GM08714 (cell line): ENCODE measurements around the gene TMEM132C.
"Not testable (repeated sequence)": the region's sequence is repeated elsewhere in the genome, so short reads cannot be mapped to it uniquely, and the experiment has no call there.

Experiments used
- H3K4me3 ChIP-seq: fragments of 200-500 bp; sonication (Bioruptor generic); 2 replicates; pipeline ENCODE4 v1.5.1; 2014; ENCODE audit warnings: mild to moderate bottlenecking, low read length, inconsistent platforms
- ZNF274 ChIP-seq: IDR thresholded peaks from 2 replicates; pipeline ENCODE4 v1.6.1; 2012; ENCODE audit warnings: mild to moderate bottlenecking, low read depth, low read length

Gene TMEM132C

DNA sequence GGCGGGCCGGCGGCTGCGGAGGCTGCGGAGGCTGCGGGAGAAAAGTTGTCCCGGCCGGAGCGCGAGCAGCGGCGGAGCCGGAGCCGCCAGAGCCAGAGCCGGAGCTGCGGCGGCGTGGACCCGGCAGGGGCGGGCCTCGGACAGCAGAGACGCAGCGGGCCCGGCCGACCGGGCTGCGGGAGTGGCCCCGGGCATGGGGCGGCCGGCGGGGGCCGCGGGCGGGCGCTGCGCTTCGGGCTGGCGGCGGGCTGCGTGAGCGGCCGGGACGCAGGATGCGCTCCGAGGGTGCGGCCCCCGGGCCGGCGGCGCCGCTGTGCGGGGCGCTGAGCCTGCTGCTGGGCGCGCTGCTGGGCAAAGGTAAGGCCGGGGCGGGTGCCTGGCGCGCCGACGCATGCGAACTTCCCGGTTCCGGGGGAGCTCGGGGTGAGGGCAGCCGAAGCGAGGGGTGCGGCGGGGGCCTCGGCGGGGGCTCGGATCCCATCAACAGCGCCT is at the start of gene TMEM132C:
Gene TMEM132C (plus strand): TSS at position 40 of the 492 bp plus-strand sequence. CDS start 233 bp downstream, at position 273.
- TF ChIP-seq ZNF274: no peak
- H3K4me3 ChIP-seq: no peak within 1 kb of the TSS

- TF ChIP-seq ZNF274: no peak
- no peak overlapping the region for H3K4me3 ChIP-seq
These were observed 42.7 kb upstream of the TMEM132C start for GRCh38 chr12:128224226-128224625.

- TF ChIP-seq ZNF274: no peak
These were observed 38.4 kb upstream of the TMEM132C start for GRCh38 chr12:128228581-128228980.

DNA sequence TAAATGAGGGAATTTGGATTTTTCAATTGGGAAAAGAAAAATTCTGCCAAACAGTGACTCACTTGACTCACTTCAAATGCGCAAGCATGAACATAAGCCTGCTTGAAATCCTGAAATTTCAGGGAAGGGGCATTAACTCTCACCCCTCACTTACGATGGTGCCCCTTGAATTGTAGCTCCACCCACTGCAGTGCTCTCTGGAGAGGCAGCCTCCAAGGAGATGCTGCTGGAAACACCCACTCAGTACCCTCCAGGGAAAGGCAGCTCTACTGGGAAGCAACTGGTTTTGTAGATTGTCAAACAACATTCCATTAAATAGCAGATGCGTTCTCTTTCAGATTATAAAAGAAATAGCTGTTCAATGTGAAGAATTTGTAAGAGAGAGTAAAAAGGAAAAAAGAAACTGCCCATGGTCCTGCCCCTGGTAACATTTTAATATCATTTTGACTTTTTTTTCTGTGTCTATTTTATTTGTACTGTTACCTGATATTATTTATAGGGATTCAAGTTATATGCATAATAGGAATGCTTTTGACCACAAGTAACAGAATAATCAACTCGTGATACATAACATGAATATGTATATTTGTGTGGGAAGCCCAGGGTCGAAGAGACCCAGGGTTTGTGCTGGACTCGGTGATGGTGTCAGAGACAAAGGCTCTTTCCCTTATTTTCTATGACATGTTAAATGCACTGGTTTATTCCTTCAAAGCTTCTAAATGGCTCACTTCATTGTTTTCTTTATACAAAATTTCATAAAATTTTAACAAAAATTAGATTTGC is 31.1 kb upstream of the TMEM132C start:
- H3K4me3 ChIP-seq: no peak overlapping the region
- no peak for TF ChIP-seq ZNF274

More at GRCh38 chr12:128228581-128228980, 38.4 kb upstream of the TMEM132C start:
- H3K4me3 ChIP-seq: no peak overlapping the region

- H3K4me3 ChIP-seq: no peak overlapping the region
- TF ChIP-seq ZNF274: no peak
These were observed 30.4 kb upstream of the TMEM132C start for GRCh38 chr12:128236525-128236924.

DNA sequence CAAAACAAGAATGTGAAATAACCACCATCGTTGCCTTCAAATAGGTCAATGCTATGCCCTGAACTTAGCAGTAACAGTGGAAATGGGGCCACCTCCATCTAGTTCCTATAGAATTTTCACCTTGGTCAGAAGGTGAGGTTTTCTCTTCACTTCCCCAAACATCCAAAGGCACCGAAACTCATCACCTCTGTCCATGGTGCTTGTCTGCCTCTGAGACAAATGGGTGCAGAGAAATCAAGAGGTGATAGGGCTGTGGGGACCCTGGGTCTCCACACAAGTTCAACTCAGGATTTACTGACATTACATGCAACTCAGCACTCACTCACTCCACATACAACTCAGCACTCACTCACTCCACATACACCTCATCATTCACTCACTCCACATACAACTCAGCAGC is 26.2 kb upstream of the TMEM132C start:
- no peak overlapping the region for H3K4me3 ChIP-seq
- no peak for TF ChIP-seq ZNF274

DNA sequence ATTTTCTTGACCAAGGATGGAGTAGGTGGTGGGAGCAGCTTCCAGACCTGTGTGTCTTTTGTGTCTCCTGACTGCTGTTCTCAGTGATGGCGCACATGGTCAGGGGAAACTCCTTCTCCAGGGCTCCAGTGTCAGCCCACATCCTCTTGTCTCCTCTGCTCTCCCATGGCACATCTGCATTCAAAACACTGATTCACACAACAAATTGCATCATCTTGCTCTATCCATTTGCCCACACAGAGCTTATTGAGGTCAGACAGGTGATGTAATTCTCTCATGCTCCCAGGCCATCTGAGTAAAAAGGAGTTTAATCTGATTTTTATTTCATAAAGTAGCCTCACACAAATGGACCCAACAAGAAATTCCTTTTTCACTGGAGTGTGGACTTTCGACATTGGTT is 21.8 kb upstream of the TMEM132C start:
- no peak for TF ChIP-seq ZNF274
- H3K4me3 ChIP-seq: no peak overlapping the region

- no peak for TF ChIP-seq ZNF274
- H3K4me3 ChIP-seq: no peak overlapping the region
These were observed 21.1 kb upstream of the TMEM132C start for GRCh38 chr12:128245905-128246304.

DNA sequence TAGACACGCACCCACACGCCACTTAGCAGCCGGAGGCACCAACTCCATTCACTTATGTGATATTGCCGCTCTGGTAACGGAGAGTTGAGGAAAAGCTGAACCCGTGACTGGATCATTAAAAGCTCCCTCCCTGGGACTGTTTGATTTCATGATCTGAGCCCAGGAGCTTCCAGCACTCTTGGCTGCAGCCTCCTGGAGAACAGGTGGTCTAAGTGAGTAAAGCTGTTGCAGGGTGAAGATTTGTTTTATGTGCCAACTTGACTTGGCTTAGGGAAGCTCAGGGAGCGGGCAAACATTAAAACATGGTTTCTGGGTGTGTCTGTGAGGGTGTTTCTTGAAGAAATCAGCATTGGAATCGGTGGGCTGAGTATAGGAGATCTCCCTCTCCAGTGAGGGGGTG is 16.9 kb upstream of the TMEM132C start:
- no peak for TF ChIP-seq ZNF274

DNA sequence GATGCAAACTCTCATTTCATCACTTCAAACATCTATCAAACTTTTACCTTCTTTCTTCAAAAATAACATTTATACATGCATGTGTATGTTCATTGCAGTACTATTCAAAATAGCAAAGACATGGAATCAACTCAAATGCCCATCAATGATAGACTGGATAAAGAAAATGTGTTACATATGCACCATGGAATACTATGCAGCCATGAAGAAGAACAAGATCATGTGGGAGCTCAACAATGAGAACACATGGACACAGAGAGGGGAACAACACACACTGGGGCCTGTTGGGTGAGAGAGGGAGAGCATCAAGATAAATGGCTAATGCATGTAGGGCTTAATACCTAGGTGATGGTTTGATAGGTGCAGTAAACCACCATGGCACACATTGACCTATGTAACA is 13.1 kb upstream of the TMEM132C start:
- H3K4me3 ChIP-seq: not testable (repeated sequence)

More for the DNA sequence above, 16.9 kb upstream of the TMEM132C start:
- H3K4me3 ChIP-seq: no peak overlapping the region

DNA sequence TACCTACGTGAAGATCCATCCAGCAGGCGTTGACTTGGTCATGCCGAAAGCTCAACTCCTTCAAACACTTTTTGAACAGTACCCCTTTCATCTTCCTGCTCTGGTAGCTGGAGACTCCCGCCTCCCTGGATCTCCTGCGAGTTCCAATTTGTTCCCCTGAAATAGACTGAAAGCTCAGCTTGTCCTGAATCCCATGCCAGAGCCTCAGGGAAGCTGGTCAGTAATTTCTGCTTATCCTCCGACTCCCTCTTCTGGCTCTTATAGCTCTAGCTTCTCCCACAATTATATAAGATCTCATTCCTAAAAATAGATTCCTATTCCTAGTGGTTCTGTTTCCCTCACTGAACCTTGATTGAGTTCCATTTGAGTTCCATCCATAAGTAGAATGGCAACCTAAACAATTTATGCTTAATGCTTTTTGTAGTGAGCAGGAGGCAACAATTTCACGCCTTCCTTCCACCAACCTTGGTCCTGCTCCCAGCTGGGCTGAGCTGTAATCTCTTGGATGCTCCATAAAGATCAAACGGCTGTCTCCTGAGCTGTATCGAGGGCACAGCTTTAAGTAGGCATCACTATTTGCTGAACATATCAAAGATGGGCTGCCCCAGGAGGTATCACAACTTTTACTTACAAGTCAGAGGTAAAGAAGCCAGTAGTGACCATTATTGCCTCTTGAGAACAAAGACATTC is 8.0 kb upstream of the TMEM132C start:
- no peak overlapping the region for H3K4me3 ChIP-seq
- TF ChIP-seq ZNF274: no peak

GRCh38 chr12:128259556-128260070 is 7.4 kb upstream of the TMEM132C start:
- TF ChIP-seq ZNF274: no peak
- H3K4me3 ChIP-seq: no peak overlapping the region

- no peak overlapping the region for H3K4me3 ChIP-seq
These were observed 5.2 kb upstream of the TMEM132C start for GRCh38 chr12:128261757-128262156.

DNA sequence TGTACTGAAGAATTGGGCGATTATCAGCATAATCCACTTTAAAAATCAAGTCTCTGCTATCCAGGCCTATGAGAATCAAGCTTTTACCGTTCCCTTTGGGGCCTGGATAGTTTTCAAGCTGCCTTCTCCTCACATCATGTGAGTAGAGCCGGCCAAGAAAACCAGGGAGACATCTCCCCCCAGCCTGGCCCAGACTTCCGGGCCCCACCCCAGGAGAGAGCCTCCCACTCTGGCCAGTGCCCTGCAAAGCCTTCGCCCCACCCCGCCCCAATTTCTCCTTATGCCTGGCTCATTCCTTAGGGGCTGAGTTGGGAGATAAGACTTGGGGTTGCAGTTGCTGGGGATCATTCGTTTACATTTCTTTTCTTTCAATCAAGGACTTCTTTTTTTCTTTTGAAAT is 1.4 kb upstream of the TMEM132C start:
- H3K4me3 ChIP-seq: no peak overlapping the region

More at GRCh38 chr12:128261757-128262156, 5.2 kb upstream of the TMEM132C start:
- TF ChIP-seq ZNF274: no peak

DNA sequence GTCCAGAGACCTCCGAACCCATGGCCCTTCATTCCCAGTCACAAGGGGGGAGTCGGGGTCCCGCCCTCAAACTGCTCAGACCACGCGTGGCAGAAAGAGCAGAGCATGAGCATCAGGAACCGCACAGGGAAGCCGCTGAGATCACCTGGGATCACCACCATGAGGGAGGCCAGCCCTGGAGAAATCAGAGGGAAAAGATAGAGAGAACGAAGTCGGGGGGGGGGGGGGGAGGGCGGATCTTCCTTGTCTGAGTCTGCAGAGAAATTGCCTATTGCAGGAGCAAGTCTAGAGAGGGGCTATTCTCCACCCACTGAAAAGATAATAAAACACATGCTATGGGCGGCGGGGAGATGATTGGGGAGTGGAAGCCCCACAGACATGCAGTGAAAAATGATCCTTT is 884 bp upstream of the TMEM132C start:
- no peak for TF ChIP-seq ZNF274

More for the DNA sequence above, 1.4 kb upstream of the TMEM132C start:
- TF ChIP-seq ZNF274: no peak

More for the DNA sequence above, 884 bp upstream of the TMEM132C start:
- no peak overlapping the region for H3K4me3 ChIP-seq
